Non-pigmented ciliary epithelial cell (primary cell): Measurements from ENCODE around the gene TENM3.

Experiments
- DNase-seq: peaks from one replicate; pipeline ENCODE4 v3.0.0-alpha.2; 2010; ENCODE audit warnings: low read depth

The TENM3 gene

DNA sequence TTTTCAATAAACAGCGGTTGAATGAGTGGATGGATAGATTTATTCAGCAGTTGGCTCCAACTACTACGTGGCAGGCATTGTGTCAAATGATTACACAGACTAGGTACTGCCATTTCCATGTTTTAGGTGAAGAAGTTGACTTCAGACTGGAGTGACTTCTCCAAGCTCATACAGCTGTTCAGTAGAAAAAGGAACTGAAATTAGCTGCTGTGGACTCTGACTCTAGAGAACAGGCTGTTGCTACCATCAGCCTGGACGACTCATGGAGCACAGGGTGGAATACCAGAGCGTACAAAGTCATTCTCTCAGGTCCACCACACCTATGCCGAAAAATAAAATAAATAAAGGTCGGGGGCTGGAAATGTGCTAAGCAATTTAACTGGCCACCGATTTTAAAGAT, 45.3 kb downstream of the TENM3 start:
- DNase-seq, result no peak

DNA sequence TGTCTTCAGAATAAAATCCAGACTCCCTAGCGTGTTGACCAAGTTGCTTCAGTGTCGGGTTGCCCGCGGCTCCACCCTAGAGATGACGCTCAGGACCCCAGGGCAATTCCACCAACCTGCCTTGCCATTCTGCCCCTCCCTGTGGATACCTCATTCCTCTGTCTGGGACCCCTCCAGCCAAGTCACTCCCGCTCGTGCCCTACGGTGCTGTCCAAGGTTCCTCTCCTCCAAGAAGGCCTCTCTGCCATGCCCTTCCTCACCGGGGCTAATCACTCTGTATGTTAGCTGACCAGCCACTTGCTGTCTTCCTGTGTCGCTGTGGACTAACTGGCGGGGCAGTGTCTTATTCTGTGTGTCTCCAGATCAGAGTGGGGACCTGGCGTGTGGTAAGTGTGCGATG, 46.6 kb downstream of the TENM3 start:
- no peak for DNase-seq

DNA sequence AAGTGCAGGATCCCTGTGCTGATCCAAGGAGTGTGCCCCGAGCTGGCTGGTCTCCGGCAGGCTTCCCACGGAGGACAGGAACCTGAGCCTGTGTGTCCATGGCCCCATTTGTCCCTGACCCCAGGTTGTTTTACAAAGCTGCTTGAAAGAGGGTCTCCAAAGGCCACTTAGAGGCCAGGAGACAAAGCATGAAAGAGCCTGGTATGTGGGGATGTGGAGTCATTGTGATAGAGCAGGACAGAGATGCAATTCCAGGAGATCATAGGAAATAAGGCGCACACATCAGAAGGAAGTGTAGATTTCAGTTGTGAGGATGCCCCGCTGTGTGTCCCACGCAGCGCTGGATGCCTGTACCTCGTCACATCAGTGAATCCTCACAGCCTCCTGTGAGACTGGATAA, 48.0 kb downstream of the TENM3 start:
- DNase-seq, result no peak

DNA sequence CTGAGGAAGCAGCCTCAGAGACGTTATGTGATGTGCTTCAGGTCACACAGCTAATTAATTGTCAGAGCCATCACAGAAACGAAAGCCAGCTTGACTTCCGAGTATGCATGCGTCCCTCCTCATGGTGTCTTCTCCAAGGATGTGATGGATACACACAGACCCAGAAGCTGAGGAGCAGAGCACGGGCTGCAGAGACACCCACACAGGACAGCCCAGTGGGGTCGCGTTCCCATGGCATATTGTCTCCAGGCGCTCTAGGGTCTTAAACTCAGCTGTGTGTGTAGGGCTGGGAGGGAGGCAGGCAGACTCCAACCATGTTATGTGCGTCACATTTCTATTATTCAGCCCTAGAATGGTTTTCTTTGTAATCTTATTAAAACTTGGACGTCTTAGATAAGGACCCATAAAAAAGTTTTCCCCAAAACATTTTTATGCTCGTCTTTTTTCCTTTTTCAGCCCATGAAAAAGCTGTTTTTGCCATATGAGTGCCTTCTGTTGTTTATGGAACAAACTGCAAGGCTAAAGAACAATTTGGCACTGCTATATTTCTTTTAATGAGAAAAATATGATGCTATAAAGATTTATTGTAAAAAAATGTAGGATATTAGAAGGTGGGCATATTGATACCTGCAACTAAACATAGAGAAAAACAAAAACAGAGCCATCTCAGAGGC, 48.5 kb downstream of the TENM3 start:
- DNase-seq, result no peak

DNA sequence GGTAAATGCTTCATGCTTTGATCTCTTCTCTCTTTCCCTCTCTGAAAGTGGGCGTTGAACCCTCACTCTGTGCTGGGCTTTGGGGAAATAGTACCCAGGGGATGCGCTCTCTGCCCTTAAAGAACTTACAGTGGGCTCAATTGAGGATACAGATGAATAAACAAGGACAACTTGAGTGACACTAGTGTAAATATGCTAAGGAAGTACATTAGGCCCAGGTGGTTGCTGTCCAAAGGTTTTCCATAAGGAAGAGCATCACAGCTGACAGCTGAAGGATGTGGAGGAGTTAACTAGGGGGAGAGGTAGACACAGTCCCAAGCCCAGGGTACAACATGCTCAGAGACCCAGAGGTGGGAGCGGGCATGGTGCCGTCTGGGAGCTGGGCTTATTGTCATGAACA, 49.4 kb downstream of the TENM3 start:
- DNase-seq, result no peak

DNA sequence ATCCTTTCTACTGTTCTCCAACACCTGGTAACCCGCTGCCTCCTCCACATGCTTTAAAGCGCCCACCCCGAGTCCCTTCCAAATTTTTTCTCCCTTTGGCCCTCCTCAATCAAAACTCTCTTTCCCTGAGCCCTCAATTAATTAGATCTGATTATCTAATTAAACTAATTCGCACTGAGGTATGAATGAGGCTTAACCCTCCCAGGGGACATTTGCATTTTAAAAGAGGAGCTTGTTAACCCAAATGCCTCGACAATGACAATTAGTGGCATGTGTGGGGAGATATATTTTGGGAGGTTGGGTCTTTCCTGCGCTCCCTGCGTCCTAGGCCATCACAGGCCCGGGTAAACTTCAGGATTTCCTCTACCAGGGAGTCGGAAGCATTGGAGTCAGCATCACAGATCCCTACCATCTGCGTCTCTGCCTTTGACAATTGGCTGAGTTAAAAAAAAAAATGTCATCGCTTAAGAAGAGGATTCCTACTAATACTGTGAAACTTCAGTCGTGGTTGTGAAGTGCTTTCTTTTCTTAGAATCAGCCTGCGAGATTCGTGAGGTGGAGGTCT, 50.6 kb downstream of the TENM3 start:
- no peak for DNase-seq

DNA sequence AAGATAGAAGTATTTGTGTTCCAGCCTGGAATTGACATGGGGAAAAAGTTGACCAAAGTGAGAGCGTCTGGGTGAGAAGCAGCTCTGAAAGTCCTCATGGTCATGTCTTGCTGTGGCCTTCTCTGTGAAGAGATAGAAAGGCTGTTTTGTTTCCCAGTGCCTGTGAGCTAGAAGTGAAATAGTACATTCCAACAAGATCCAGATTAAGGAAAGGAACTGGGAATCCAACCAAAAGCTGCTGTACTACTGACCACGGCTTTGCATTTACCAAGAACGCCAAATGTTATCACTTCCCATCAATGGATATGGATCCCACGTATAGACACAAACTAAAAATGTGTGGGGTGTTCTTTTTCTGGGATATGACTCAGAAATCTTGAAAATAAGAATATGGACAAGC, 51.2 kb downstream of the TENM3 start:
- no peak for DNase-seq

DNA sequence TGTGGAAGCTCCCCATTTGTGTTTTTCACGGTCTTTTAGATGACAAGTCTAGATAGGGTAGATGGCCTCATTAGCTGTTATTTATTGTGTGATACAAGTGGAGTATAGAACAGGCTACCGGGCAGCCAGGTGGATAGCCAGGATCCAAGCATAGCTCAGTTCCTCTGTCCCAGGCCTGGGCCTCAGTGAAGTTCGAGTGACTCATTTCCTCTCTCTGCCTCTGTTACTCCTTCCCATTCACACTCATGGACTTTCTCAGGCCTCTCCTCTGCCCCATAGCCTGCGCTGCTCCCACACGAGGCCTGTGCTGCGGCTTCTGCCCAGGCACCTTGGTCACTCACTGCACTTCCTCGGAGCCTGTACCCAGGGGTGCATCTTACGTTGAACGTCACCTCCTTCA, 54.5 kb downstream of the TENM3 start:
- DNase-seq, result no peak

DNA sequence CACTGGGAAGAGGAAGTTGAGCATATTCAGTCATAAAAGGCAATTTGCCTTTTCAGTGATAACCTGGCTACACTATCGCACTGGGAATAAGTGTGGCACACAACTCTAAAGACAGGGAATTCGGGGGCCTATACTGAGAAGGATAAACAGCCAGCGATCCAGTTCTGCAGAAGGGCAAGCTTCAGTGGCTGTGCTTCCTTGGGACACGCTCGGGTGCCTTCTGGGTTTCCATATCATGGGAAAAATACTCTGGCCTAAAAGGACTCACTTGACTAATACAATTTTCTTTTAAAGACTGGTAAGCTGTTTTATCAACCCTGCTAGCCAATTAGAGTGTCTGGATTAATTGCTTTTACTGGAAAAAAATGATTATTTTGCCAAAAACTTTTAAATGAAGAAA, 58.5 kb downstream of the TENM3 start:
- no peak for DNase-seq

DNA sequence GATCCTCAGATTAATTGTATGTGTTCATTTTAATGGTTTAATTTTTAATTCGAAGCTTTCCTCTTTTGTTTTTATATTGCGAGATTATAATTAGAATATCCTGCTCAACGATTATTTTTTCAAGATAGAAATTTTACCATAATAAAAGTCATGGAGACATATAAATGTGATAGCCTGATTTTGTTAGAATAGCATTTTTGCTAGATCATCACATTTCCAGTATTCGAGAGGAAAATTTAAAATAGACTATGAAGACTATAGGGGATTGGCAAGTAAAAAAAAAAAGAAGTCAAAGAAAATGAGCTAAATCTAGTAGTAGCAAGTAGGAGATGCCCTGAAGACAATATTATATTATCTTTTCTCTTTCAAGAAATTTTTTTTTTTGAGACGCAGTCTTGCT, 60.6 kb downstream of the TENM3 start:
- no peak for DNase-seq

DNA sequence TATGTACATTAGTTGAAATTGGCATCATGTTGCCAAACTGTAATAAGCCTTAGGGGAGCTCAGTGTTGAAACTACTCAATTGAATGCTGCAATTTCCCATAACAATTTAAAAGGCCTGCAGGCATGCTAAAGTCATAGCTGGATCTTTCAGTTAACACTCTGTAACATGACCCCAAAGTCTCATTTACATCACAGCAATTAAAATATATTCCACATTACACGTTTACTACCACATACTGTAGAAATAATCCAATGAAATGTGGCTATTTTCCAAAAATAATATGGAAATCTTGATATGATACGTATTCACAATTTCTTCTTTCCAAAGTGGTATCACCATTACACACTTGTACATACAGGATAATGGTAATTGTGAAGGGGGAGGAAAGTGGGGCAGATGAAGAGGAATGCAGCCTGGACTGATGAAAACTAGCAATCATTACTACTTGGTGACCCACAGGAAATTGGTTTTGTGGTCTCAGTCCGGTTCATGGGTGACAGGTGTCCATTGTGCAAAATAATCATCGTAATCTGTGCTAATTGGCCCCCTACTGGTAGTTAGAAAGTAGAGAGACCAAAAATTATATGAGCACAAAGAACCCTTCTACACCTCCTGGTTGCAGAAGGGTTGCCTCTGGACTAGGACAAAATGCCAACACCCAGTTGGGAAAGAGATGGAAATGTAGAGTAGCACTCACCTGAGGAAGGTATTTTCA, 63.7 kb downstream of the TENM3 start:
- DNase-seq, result no peak

DNA sequence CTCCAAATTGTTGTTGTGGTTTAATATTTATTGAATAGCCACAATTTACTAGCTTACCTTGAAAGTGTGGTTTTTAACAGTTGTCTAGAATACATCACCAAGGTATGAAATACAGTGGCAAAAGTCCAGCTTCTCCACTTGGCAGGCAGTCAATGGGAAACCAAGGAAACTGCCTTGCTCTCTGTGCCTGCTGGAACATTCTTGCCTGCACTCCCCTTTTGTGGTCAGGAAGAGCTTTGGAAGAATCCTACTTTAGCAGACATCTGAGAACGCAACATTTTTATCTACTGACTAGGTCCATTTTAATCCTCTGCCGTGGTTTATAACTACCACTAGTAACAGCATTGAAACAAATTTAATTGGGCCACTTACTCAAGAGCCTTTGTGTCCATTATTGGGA, 64.5 kb downstream of the TENM3 start:
- DNase-seq, result peak; percentile 92

DNA sequence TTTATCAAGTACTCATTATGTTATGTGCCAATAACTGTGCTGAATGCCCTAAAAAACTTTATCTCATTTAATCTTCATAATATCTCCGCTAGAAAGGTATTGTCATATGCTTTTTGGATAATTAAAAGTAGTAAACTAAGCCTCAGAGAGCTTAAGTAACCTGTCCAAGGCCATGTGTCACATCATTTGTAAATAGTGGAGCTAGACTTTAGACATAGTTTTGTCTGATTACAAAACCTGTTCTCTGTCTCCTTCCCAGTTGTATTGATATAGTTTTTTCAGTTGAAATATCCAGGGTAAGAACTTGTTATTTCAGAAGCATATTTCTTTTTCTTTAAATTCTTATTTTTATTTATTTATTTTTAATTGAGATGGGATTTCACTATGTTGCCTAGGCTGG, 66.7 kb downstream of the TENM3 start:
- no peak for DNase-seq

DNA sequence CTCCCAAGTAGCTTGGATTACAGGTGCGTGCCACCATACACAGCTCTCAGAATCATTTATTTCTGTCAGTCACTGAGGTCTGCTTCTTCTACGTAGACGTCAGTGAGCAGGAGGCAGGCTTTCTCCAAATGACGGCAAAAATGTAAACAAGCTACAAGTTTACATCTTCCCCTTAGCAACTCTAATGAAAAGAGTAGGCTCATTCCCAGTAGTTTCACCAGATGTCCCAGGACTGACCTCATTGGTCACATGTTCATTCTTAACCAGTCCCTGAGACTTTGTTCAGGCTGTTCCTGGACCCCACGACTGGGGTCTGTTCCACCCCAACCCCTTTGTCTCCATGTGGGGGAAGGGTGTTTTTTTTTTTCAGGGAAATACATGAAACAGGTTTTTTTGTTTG, 67.1 kb downstream of the TENM3 start:
- DNase-seq, result no peak

DNA sequence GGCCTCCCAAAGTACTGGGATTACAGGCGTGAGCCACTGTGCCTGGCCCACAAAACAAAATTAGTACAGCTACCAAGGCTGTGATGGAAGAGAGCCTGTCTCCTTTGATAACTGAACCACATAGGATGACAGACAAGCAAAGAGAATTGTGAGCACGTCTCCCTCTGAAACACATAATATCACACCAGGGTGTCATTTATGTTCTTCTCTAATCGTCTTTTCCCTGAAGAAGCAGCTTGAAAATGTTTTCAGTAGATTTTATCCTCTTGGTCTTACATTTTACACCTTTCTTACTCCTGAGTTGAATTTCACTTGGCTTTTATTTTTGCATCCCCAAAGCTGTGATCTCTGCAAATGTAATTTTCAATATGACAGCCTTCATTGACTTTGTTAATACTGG, 67.8 kb downstream of the TENM3 start:
- DNase-seq, result no peak

DNA sequence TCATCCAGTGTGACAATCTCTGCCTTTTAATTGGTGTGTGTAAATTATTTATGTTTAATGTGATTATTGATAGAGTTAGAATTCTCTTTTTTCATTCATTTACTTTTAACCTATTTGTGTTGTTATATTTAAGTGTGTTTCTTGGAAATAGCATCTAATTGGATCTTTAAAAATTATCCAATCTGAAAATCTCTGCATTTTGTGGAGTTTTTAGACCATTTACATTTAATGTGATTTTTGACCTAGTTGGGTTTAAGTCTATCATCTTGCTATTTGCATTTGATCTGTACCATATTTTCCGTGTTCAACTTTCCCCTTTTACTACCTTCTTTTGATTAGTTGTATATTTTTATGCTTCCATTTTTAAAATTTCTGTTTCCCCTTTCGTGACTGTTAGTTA, 71.3 kb downstream of the TENM3 start:
- DNase-seq, result no peak

DNA sequence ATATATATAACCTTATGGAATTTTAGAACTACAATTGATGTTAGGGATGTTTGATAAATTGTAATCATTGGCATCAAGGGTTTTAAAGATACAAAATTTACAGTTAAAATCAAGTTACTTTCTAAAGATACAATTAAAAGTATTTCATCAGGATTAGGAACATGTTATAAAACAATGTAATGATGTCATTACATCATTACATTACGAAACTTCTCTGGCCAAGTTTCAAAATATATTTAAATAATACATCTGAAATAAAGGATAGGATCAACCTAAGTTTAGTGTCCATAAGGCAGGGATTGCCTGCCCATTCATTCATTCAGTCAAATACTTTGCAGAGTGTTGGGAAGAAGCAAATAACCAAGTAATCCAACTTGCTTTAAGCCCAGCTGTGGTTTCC, 75.1 kb downstream of the TENM3 start:
- DNase-seq, result no peak

DNA sequence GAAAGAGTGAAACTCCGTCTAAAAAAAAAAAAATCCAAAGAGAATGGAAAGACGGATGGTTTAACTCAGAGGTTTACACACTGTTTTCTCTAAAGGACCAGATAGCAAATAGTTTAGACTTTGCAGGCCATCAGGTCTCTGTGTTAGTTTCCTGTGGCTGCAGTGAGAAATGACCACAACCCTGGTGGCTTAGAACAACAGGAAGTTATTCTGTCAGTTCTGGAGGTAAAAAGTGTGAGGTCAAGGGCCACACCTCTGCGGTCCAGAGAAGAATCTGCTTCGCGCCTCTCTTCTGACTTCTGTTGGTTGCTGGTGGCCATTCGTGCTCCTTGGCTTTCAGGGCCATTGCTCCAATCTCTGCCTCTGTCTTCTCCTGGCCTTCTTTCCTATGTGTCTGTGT, 76.9 kb downstream of the TENM3 start:
- DNase-seq, result no peak

DNA sequence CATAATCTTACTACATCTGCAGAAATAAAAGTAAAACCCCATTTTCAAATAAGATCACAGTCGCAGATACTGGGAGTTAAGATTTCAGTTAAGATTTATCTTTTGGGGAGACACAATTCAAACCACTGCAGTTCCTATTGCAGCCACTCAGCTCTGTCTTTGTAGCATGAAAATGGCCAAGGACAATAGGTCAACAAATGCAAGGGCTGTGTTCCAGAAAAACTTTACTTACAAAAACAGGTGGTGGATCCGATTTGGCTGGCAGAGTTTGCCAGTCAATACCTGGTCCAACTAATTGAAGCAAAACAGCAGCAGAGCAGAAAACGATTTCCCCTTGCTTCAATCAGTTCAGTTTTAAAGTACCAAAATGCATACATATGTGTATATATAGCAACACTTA, 77.4 kb downstream of the TENM3 start:
- no peak for DNase-seq

DNA sequence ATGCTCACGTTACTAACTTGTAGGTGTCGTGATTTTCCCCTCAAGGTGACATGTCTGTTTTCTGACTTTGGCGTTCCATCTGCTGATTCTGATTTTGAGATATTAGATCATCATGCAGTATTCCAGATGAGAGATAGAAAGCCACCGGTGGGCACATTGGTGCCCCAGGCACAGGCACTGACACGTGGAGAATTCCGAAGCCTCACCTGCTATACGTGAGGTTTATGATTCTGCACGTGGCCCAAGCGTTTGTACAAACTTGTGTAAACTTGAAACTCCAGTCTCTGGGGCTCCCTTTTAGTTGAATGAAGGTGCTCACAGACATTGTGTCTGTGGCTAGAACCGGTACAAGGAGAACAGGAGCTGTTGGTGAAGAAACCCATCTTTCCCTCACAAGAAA, 81.1 kb downstream of the TENM3 start:
- DNase-seq, result no peak

DNA sequence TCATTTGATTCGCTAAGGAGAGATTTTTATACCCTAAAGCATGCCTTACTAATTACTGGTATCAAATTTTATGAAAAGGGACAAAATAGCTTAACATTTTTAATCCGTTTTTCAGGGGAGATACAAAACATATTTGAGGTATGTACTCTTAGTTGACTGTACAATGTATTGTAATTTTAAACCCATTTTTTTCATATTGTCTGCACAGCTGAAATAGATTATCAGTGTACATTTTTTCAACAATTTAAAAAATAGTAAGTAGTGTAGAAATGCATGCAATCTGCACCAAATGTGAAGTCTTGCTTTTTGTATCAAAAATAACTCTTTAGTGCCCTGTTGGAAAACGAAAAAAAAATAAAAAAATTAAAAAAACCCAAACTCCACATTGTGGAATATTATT, 82.2 kb downstream of the TENM3 start:
- no peak for DNase-seq

DNA sequence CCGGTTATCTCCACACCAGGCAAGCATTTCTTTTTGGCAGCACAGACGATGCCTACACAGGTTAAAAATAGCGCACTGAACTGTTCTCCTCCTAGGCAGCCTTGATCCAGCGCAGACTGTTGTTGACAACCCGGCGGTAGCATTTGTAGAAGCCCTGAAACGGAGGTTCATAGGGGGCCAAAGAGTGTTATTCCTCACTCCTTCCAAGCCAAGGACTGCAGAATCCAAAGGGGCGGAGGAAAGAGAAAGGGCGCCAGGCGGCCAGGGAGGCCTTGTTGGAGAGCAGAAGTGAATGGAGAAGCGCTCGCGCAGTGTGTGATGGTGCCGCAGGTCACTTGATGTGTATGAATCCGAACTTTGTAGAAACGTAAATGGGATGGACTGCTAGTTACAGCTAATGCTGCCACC, 82.7 kb downstream of the TENM3 start:
- DNase-seq, result no peak

DNA sequence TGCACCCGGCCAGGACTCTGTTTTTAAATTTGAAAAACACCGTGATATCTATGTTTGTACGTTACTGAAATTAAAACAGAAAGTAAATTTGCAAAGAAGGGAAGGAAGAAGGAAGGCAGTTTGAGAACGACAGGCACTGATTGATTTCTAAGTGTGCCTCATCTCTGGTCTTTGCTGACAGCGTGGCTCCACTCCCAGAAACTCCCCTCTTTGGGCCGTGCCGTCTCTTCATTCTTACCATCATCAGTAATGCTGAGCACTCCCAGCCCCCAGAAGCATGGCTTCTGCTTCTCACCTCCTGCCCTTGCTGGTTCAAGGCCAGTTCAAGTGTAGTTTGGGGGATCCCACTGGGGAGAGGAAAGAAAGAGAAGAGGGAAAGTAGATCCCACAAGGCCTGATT, 85.3 kb downstream of the TENM3 start:
- no peak for DNase-seq

DNA sequence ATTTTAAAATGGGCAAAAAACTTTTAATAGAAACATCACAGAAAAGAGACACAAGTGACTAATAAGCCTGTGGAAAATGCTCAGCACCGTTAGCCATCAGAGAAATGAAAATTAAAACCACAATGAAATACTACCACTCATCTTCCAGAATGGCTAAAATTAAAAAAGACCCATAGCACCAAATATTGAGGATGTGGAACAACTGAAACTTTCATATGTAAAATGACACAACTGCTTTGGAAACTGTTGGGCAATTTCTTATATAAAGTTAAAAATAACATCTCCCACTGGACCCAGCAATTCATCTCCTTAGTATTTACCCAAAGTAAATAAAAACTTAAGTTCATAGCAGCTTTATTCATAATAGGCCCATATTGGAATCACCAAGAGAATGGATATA, 94.2 kb downstream of the TENM3 start:
- no peak for DNase-seq
